Umbilical cord (tissue), 2 donors: Measurements from ENCODE around the gene KCNE2. TPM values are rescaled to one million over a fixed set of nuclear protein-coding genes. Genes with fewer than 3 reads are reported as not detected.

Experiments used
- DNase-seq: peaks from one replicate; pipeline ENCODE4 v3.0.0-alpha.2; 2015; ENCODE audit warnings: low spot score
- total RNA-seq: library from RNA; depleted of rRNA; stranded (reverse); fragments of >200 nt; gene quantifications from one replicate; pipeline ENCODE4 v1.2.3, GENCODE V29; 2014; ENCODE audit warnings: low replicate concordance; ENCODE audit not compliant: insufficient read depth

Gene KCNE2
- total RNA-seq: 0.72 TPM

DNA sequence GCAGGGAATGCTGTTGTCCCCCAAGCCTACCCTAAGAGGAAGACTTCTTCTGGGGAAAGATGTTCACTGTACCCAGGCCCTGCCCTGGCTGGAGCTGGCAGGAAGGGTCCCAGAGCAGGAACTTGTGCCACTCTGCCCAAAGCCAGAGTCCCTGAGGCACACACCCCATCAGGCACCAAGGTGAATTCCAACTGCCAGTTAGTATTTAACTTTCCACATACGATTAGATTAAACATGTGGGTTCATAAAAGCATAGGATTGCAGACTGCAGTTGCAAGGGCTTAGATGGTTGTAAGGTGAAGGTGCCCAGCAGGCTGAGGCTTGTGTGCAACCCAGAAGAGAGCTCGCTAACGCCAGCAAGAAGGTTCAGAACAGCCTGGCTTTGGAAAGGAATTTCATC, at the start of gene KCNE2:
Gene KCNE2, plus strand, starts transcription at position 274 of the 400 bp plus-strand sequence. CDS start 6,473 bp downstream, outside the sequence.
- no peak for DNase-seq

- no peak for DNase-seq
Measured at GRCh38 chr21:34319585-34319984, 44.2 kb upstream of the KCNE2 start.

GRCh38 chr21:34320011-34320410, 43.8 kb upstream of the KCNE2 start:
- no peak for DNase-seq

DNA sequence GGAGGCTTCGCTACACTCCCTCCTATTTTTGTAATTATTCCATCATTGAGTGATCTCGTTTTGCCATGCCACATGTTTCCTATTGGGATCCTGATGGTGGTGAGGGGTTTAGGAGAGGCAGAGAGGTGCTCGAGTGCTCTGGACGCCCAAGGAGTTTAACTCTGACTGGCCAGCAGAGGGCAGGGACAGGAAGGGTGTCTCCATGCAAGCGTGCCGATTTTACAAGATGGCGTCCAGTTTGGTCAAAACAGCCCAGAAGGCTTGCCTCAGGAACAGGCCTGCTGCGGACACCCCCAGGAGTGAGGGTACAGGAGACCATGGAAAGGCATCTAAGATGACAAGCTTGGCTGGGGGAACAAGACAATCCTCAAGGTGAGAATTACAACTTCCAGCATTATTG, 33.8 kb upstream of the KCNE2 start:
- DNase-seq: no peak

DNA sequence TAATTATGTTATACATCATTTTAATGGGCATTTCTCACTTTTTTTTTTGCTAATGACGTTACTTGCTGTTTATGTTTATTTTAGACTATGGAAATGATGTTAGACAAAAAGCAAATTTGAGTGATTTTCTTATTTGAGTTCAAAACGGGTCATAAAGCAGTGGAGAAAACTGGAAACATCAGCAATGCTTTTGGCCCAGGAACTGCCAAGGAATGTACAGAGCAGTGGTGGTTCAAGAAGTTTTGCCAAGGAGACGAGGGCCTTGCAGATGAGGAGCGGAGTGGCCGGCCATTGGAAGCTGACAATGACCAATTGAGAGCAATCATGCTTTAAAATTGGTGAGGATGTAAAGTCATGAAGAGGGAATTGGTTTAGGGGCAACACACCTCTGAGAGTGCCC, 32.1 kb upstream of the KCNE2 start:
- no peak for DNase-seq

DNA sequence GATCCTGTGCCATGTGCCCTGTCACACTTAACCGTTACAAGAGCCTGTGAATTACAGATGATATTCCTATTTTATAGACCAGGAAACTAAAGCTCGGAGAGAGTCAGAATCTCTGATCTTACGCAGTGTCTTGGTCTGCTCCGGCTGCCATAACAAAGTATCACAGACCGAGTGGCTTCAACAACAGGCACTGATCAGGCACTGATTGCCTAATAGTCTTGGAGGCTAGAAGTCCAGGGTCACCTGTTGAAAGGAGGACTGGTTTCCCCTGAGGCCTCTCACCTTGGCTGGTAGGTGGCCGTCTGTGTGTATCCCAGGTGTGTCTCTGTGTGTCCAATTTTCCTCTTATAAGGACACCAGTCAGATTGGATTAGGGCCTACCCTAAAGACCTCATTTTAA, 31.5 kb upstream of the KCNE2 start:
- DNase-seq: no peak

GRCh38 chr21:34333121-34333739, 30.6 kb upstream of the KCNE2 start:
- no peak for DNase-seq

- DNase-seq: no peak
Measured at GRCh38 chr21:34335316-34335715, 28.5 kb upstream of the KCNE2 start.

DNA sequence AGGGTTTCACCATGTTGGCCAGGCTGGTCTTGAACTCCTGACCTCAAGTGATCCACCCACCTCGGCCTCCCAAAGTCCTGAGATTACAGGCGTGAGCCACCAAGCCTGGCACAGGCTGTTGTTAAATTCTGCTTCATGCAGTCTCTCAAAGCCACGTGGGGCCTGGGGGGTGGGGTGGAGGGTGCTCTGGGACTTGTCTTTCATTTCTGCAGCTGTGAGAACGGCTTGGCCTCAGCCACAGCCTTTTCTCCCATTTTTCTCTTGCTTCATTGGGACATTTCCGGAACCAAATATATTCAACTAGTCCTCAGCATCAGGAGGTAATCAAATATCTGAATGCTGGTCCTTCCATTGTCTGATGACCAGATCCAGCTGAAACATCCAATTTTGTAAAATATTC, 27.6 kb upstream of the KCNE2 start:
- DNase-seq: peak; percentile 54

DNA sequence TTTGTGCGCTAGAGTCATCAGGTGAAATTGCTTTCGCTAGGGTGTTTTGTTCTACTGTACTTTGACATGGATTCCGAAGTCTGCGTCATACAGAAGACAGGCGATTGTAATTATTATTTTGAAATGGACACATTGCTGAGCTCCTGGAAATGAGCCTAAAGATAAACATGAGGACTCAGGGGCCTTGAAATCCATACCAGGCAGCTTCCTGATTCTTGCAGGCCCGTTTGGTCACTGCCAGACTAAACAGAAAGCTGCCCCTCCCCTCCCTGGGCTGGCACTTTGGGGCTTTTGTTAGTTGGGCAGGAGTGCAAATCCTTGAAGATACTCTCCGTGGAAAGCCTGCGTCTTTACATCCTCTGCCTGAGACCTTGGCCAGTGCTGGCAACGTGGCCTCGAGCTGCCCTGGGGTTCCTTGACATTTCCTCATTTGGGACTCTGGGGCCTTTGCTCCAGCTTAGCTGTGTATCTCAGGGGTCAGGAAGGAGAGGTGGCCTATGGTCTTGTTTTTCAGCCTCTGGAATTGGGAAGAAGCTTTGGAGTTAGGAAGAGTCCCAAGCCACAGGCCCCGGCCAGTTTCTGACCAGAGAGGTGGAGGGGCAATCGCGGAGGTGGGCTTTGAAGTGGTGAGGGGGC, 26.9 kb upstream of the KCNE2 start:
- DNase-seq: peak; percentile 70

DNA sequence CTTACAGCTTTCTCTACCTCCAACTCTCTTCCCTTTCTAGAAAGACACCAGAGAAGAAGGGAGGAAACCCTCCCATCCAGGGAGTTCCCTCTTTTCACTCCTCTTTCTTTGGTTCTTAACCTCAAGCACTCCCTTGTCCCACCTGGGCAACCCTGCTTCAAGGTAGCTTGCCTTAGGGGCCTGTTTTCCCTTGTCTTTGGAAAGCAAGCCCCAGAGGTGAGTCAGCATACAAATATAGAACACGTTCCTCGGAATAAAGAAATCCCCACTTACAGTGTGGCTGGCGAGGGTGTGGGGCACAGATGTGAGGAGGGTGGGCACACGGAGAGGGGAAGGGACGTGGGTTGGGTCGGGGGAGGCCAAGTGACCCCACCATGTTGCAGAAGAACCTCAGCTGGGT, 26.1 kb upstream of the KCNE2 start:
- no peak for DNase-seq

- DNase-seq: no peak
Measured at GRCh38 chr21:34338226-34338625, 25.6 kb upstream of the KCNE2 start.

DNA sequence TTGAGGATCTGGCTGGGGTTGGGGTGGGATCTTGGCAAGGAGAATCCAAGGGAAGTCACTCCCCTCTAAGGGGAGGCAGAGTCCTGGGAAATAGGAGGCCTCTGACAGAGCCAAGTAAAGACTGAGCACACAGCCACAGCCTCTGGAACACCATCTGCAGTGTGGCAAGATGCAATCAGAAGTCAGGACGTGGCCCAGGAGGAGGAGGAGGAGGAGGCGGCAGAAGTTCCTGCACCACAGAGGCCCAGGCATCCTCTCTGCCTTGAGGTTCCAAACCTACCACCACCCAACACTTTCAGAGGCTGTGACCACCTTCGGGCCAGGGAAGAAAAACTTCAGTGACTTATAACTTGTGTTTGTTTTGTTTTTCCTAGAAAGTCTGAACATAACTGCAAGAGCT, 23.7 kb upstream of the KCNE2 start:
- DNase-seq: no peak

DNA sequence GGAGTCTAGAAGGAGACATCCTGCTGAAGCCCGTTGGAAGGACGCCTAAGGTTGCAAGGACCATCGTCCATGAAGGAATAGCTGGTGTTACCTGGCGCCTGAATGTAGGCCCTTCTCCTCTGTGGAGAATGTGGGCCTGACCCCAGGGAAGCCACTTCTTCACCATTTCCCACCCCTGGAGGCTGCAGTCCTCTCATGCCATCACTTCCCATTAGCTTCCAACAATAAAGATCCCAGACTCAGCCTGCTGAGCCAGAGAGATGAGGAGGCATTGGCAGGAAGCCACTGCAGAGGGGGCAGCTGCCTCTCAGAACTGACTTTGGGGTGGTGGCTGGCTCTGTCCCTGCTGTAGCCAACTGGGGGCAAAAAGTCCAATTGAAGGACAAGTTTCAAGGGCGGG, 21.3 kb upstream of the KCNE2 start:
- no peak for DNase-seq

- no peak for DNase-seq
Measured at GRCh38 chr21:34343347-34343746, 20.5 kb upstream of the KCNE2 start.

- peak; percentile 42 for DNase-seq
Measured at GRCh38 chr21:34343838-34344381, 19.9 kb upstream of the KCNE2 start.

- no peak for DNase-seq
Measured at GRCh38 chr21:34344584-34344983, 19.2 kb upstream of the KCNE2 start.

DNA sequence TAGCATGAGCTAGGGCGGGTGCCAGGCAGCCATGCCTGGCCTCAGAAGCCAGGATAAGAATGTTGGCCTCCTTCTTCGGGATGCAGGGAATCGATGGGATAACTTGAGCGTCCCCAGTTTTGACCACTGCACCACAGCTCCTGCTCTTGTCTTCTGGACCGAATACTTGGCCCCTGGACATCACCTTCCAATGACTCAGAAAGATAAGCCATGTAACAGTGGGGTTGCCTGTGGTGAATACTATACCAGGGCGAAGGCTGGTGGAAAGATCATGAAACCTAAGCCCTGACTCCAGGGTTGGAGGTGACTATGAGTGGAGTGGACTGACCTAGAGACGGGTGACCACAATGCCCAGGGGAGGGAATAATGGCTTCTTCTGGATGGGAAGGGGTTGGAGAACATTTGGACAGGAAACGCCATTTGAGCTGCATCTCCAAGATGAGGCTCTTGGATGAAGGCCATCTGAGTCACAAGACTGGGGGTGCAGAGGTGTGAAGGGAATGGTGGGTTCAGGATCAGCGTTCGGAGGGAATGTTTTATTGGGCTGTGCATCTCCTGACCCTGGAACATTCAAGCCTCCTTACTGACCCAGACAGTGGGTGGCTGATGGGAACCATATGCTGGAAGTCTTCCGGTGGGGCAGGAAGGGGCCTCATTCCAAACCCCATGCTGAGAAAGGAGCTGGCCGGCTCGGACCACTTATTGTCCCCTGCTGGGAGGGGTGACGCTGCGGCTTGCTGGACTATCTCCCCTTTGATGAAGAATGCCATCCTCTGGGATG, 18.5 kb upstream of the KCNE2 start:
- DNase-seq: no peak

DNA sequence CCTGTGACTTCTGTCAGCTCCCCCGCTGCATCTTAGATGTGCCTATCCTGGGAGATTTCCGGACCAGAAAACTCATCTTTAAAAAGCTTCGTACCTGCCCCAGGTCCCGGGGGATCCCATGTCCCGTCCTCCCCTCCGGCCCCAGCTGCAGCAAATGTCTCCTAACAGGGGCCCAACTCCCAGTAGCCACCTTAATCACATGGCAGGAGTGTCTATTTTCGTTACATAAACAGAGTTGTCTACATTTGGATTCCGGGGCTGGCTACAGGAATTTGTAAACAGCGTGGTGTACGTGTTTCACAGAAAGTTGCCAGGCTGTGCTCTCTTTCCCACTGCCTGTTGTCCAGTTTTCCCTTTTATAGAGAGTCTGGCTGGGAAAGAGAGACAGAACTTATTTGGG, 17.9 kb upstream of the KCNE2 start:
- no peak for DNase-seq

- no peak for DNase-seq
Measured at GRCh38 chr21:34348890-34349519, 14.8 kb upstream of the KCNE2 start.

GRCh38 chr21:34351786-34352241, 12.0 kb upstream of the KCNE2 start:
- DNase-seq: peak; percentile 60

GRCh38 chr21:34352556-34352955, 11.2 kb upstream of the KCNE2 start:
- DNase-seq: no peak
